Hematopoietic multipotent progenitor cell treated with erythropoietin and hydrocortisone succinate and interleukin-3 and kit ligand, for 8 days (in vitro differentiated cells): Measurements from ENCODE around the gene IL1RAPL2.
"Not testable (repeated sequence)": the region's sequence is repeated elsewhere in the genome, so short reads cannot be mapped to it uniquely, and the experiment has no call there.

ENCODE experiments used
- DNase-seq: peaks from one replicate; pipeline ENCODE4 v3.0.0-alpha.2; 2015

The IL1RAPL2 gene

DNA sequence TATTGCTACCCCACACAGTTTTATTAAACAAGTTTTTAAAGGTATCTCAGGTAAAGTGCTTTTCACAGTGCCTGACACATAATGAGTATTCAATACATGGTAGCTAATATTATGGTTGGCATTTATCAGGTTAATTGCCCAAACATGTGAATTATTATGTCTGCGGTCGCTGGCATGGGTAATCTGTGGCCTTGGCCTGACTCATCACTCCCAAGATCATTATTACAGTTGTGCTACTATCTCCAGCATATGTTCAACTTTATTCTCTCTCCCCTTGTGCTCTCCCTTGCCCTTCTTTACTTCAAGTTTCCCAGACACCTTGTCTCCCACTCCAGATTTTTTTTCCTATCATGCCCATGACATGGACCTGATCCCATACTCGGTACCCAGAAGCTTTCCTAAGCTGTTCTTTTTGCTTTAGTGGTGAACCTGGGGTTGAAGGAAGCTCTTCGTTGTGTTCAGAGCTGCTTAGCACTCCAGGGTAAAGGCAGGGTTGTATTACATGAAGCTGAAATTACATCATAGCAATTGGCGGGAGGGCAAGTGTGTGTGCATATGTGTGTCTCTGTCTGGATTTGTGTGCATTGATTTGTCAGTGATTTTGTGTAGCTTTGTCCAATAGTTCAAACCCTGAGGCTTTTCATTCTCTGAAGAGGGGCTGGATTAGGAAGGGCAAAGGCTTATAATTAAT lies 1079.8 kb downstream of the IL1RAPL2 start:
- no peak for DNase-seq

GRCh38 chrX:105646592-105647372 lies 1080.8 kb downstream of the IL1RAPL2 start:
- DNase-seq = no peak

- no peak for DNase-seq
These were observed 1081.8 kb downstream of the IL1RAPL2 start for GRCh38 chrX:105647749-105648148.

GRCh38 chrX:105648732-105649131 lies 1082.7 kb downstream of the IL1RAPL2 start:
- no peak for DNase-seq

- no peak for DNase-seq
These were observed 1084.6 kb downstream of the IL1RAPL2 start for GRCh38 chrX:105650577-105650976.

GRCh38 chrX:105650986-105651385 lies 1085.0 kb downstream of the IL1RAPL2 start:
- no peak for DNase-seq

DNA sequence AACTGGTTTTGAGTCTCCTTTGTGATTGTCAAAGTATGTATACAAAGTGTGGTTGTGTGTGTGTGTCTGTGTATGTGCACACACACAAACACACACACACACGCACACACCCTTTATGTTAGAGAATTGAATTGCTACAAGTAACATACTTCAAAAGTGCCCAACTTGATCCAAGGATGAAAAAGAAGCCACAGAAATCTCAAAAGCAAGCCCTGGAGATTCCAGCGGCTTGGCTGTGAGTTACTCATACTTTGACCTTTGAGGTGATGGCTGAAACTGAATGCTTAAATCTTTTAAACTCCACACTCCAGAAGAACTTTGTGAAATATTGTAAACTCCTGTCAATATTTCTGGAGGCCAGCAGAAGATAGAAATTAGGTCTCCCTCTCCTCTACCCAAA lies 1087.9 kb downstream of the IL1RAPL2 start:
- DNase-seq = no peak

DNA sequence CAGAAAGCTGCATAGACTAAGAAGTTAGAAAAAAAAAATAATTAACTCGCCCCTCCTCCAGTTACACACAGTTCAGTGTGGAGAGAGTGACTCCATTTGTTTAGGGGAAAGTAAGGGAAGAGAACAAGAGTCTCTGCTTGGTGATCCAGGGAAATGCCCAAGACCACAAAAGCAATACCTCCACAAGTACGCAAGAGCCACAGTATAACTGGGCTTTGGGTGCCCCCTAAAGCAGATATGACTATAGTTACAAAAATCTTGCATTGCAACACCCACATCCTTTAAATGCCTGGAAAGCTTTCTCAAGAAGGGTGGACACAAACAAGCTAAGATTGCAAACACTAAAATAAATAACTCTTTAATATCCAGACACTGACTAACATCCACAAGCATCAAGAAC lies 1092.1 kb downstream of the IL1RAPL2 start:
- no peak for DNase-seq

GRCh38 chrX:105662248-105662647 lies 1096.2 kb downstream of the IL1RAPL2 start:
- no peak for DNase-seq

DNA sequence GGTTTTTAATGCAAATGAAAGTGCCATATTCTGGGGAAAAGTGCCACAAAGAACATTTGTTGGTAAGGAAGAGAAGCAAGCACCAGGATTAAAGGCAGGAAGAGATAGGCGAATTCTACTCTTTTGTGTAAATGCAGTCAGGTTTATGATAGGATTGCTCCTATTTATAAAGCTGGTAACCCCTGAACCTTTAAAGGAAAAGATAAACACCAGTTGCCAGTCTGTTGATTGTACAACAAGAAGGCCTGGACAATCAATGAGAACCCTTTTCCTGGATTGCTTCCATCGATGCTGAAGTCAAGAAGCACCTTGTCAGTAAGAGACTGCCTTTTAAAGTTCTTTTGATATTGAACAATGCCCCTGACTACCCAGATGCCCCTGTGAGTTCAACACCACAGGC lies 1098.2 kb downstream of the IL1RAPL2 start:
- no peak for DNase-seq

DNA sequence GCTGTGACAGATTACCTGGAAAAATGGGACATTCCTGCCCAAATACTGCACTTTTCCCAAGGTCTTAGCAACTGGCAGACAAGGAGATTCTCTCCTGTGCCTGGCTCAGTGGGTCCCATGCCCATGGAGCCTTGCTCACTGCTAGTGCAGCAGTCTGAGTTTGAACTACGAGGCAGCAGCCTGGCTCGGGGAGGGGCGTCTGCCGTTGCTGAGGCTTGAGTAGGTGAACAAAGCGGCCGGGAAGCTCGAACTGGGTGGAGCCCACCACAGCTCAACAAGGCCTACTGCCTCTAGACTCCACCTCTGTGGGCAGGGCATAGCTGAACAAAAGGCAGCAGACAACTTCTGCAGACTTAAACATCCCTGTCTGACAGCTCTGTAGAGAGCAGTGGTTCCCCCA lies 1118.3 kb downstream of the IL1RAPL2 start:
- DNase-seq = not testable (repeated sequence)

DNA sequence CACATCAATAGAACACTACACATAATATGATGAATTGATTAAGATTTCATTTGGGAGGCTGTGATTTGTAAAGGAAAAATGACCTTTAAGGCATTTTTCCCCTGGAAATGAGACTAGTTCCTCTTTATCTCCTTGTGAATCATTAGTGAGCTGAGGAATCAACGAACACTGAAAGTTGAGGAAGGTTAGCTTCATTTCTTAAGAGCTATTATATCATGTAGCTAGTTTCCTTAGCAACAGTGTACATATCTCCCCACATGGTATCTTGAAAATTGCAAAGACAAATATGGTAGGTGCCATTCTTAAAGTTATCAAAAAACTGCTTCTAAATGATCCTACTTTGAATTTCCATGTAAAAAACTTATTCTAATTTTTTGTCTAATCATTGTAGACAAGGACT lies 1128.8 kb downstream of the IL1RAPL2 start:
- DNase-seq = no peak

GRCh38 chrX:105695451-105695850 lies 1129.5 kb downstream of the IL1RAPL2 start:
- DNase-seq = no peak

DNA sequence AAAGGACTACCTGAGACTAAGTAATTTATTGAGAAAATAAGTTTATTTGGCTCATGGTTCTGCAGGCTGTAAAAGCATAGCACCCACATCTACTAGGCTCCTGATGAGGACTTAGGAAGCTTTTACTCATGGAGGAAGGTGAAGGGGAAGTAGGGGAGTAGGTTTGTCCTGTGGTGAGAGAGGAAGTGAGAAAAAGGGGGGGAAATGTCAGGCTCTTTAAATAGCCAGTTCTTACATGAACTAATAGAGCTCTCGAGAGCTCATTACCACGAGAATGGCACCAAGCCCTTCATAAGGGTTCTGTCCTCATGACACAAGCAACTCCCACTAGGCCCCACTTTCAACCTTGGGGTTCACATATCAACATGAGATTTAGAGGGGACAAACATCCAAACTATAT lies 1130.9 kb downstream of the IL1RAPL2 start:
- DNase-seq = no peak

DNA sequence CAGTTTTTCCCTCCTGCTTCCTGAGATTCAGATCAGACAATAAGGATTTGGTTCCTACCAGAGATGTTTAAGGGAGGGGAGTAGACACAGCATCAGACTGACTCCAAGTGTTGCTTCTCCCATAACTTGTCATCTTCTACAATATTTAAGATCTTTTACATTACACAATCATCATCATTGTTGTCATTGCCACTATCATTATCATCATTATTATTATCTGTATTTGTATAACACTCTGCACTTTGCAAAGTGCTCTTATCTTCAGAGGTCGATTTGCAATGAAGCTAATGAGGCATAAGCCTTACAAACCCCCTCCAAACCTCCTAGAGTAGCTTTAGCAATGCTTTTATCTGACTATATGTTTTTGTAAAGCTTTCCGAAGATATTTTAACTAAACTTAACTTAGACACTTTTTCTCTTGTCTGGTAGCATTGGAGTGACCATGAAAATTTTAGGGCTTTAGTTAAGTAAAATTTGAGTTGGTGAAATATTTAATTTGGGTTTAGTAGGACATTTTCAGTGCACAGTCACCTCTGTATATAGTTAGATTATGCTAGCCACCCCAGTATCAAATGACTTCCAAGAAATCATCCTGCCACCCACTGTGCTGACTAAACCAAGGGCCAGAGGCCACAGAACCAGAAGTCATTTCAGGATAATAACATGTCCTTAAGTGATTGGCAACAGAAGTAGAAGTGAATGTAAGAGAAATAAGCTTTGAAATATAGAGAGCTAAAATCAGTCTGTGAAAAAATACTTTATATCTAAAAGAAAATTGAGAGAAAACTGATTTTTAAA lies 1132.2 kb downstream of the IL1RAPL2 start:
- DNase-seq = no peak

DNA sequence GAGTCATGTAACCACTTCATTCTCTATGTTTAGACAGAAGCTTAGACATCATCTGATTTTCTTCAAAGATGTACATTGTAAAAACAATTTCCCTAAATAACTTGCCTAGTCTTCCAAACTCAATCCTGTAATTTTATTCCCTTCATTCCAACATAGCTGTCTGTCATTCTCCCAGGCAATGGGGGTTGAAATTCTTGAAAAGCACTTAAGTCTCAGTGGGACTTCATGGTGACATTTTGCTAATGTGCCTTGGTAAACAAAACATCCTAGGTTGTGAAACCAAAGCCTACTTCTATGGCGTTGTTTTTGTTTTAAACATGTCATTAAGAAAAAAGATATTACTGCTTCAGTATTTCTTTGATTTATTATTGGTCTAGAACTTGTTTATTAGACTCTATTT lies 1134.3 kb downstream of the IL1RAPL2 start:
- no peak for DNase-seq

DNA sequence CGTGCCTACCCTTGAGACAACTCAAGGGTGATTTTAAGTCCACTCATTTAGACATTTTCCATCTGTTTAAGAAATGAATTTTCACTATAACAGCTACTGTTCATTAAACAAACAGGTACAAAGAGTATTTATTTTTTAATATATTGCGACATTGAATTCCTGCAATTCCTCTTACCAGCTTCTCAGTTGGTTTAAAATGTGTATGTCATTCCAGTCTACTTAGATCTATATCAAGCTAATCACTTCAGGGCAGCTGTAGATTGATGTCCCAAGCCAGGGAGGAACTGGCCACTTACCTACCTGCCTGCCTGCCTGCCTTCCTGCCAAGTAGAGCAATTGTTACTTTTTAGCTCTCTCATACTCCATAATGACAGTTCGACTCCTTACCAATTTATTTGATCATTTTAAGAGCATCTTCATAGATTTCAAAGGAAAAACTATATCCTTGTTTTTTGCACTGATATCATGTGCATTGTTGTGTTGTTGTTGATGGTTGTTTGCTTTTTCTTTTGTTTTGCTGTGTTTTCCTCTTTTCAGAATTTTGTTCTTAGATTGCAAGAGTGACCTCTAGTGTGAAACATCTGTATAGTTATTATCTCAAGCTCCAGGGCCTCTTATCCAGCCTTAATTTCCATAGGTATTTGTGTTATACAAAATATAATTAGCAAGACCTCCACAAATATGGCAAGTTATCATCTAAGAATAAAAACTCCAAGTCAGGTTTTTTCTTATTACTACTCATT lies 1135.5 kb downstream of the IL1RAPL2 start:
- no peak for DNase-seq

GRCh38 chrX:105703876-105704275 lies 1137.9 kb downstream of the IL1RAPL2 start:
- no peak for DNase-seq

DNA sequence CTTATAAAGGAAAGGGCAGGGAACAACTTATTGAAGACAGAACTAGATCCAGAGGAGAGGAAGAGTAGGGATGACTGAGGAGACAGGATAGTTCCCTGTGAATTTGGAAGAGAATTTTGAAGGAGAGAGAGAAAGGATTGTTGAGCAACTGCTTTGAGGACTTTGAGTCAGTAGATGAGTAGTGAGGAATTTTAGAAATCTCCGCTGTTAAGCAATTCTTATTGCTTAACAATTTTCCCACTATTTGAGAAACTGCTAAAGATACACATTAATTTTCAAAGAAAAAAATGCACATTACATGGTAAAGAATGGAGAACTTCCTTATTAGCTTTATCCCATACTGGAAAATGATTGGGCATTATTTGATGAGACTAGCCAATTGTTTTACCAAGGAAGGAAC lies 1140.0 kb downstream of the IL1RAPL2 start:
- no peak for DNase-seq

GRCh38 chrX:105711805-105712204 lies 1145.8 kb downstream of the IL1RAPL2 start:
- DNase-seq = no peak

GRCh38 chrX:105715746-105716145 lies 1149.7 kb downstream of the IL1RAPL2 start:
- no peak for DNase-seq

- DNase-seq = no peak
These were observed 1158.2 kb downstream of the IL1RAPL2 start for GRCh38 chrX:105723966-105724735.
